Body of pancreas (tissue), 4 donors: ENCODE data around the gene CD300E. TPM values are rescaled to one million over a fixed set of nuclear protein-coding genes. Genes with fewer than 3 reads are reported as not detected.
"Not testable (repeated sequence)": the region's sequence is repeated elsewhere in the genome, so short reads cannot be mapped to it uniquely, and the experiment has no call there.

Experiments
- ATAC-seq: fragments of 150-250 bp; one replicate; pipeline ENCODE4 v1.9.1; 2016
- DNase-seq, 4 donors: peaks; one replicate each; pipeline ENCODE4 v3.0.0-alpha.2; 2019
- H3K27ac ChIP-seq, 4 donors: fragments of 200-600 bp; sonication (generic); 1 replicate in 3 of 4; 2 replicates in 1 of 4; pipeline versions ENCODE4 v1.5.1 to v1.6.1; 2016 to 2019; ENCODE audit warnings: mild to moderate bottlenecking in 1 of 4, mixed read lengths in 1 of 4, moderate library complexity in 1 of 4
- H3K27me3 ChIP-seq, 2 donors: fragments of 200-600 bp; sonication (generic); one replicate each; pipeline ENCODE4 v1.6.0; 2016; ENCODE audit warnings: mild to moderate bottlenecking in 1 of 2
- H3K36me3 ChIP-seq, 2 donors: fragments of 200-600 bp; sonication (generic); replicated peaks in 1 of 2; 2 replicates each; pipeline ENCODE4 v1.5.1; 2016; ENCODE audit warnings: low read depth in 2 of 2; ENCODE audit not compliant: insufficient read depth in 1 of 2
- H3K4me1 ChIP-seq: fragments of 200-600 bp; sonication (generic); one replicate; pipeline ENCODE4 v1.6.0; 2016
- H3K4me3 ChIP-seq, 2 donors: fragments of 200-600 bp; sonication (generic); 1 replicate in 1 of 2; 2 replicates in 1 of 2; pipeline ENCODE4 v1.5.1; 2016 to 2019
- H3K9me3 ChIP-seq, 3 donors: fragments of 200-600 bp; sonication (generic); 1 replicate in 2 of 3; 2 replicates in 1 of 3; pipeline ENCODE4 v1.5.1; 2016
- POLR2A ChIP-seq, 3 donors: fragments of 450-650 bp; IDR thresholded peaks; one replicate each; pipeline ENCODE4 v1.6.1; 2016; ENCODE audit warnings: antibody characterized with exemption in 3 of 3, mild to moderate bottlenecking in 2 of 3
- WGBS, 2 donors: methylation state at CpG; one replicate each; pipeline ENCODE4 v1.1.5; 2017; 5-methylcytosine and 5-hydroxymethylcytosine counted together
- intact Hi-C: fragments of 100-400 bp; cut with DNase I; formaldehyde crosslinking; loops from one replicate; pipeline ENCODE4 v1.15.1; 2023
- total RNA-seq, 2 donors: library from RNA; depleted of rRNA; stranded (reverse); fragments of >200 nt; gene quantifications; one replicate each; pipeline ENCODE4 v1.1.0, GENCODE V29; 2016
- TF ChIP-seq, protein P1 (sequence below), 7 experiments: fragments of 450-650 bp in 4 of 7; fragments of 200-600 bp in 3 of 7; sonication (generic) in 3 of 7; IDR thresholded peaks; one replicate each; pipeline ENCODE4 v1.5.1; 2016 to 2019; ENCODE audit warnings: antibody characterized with exemption in 7 of 7

CD300E gene
- total RNA-seq, 2 donors from 2014 or later: not detected

DNA sequence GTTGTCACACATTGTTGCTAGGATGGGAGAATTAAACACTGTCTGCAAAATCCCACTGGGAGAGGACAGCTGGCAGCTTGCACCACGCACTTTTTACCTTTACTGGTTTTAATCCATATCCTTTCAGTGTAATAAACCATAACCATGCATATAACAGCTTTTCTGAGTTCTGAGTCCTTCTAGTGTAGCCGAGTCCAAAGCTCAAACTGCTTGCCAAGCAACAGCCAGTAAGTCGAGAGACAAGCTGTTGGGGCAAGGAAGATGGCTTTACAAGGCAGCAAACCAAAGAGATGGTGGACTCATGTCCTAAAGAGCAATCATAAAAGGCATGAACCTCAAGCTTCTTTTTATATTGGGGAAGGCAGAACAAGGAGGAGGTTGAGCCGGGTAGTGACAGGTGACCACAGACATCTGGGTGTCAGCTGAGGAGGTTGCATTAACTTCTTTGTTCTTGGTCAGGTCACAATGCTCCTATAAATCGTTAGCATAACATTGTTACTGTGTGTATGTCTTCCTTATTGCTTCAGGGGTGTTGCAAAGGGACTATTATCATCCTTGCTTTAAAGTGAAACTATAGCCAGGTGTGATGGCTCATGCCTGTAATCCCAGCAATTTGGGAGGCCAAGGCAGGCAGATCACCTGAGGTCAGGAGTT, 48.9 kb downstream of the CD300E start:
- H3K27ac ChIP-seq: no peak overlapping the region
- TF ChIP-seq, protein P1, sequence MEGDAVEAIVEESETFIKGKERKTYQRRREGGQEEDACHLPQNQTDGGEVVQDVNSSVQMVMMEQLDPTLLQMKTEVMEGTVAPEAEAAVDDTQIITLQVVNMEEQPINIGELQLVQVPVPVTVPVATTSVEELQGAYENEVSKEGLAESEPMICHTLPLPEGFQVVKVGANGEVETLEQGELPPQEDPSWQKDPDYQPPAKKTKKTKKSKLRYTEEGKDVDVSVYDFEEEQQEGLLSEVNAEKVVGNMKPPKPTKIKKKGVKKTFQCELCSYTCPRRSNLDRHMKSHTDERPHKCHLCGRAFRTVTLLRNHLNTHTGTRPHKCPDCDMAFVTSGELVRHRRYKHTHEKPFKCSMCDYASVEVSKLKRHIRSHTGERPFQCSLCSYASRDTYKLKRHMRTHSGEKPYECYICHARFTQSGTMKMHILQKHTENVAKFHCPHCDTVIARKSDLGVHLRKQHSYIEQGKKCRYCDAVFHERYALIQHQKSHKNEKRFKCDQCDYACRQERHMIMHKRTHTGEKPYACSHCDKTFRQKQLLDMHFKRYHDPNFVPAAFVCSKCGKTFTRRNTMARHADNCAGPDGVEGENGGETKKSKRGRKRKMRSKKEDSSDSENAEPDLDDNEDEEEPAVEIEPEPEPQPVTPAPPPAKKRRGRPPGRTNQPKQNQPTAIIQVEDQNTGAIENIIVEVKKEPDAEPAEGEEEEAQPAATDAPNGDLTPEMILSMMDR (IDR thresholded peaks at IDR 0.05): no peak
- TF ChIP-seq POLR2A (IDR thresholded peaks at IDR 0.05): no peak
- no peaks in the 10 kb centered on the region for H3K9me3 ChIP-seq
- intact Hi-C loops: no loop called here
- no peaks in the 10 kb centered on the region for H3K4me1 ChIP-seq
- no peak for ATAC-seq
- no peak overlapping the region for H3K4me3 ChIP-seq
- no peaks in the 10 kb centered on the region for H3K36me3 ChIP-seq
- H3K27me3 ChIP-seq: no peaks in the 10 kb centered on the region
- DNase-seq: no peak
- WGBS, 2 donors: 42 to 58% methylated on average over 5 of the region's 5 CpGs

DNA sequence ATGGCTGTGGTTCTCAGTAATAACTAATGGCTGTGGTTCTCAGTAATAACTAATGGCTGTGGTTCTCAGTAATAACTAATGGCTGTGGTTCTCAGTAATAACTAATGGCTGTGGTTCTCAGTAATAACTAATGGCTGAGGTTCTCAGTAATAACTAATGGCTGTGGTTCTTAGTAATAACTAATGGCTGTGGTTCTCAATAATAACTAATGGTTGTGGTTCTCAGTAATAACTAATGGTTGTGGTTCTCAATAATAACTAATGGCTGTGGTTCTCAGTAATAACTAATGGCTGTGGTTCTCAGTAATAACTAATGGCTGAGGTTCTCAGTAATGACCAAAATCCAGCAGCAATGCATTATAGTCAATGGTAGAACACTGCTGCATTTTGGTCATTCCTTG, 49.9 kb downstream of the CD300E start:
- H3K27me3 ChIP-seq, H3K4me1 ChIP-seq, DNase-seq, H3K4me3 ChIP-seq, H3K9me3 ChIP-seq, H3K27ac ChIP-seq, ATAC-seq, H3K36me3 ChIP-seq, intact Hi-C loops: not testable (repeated sequence)

DNA sequence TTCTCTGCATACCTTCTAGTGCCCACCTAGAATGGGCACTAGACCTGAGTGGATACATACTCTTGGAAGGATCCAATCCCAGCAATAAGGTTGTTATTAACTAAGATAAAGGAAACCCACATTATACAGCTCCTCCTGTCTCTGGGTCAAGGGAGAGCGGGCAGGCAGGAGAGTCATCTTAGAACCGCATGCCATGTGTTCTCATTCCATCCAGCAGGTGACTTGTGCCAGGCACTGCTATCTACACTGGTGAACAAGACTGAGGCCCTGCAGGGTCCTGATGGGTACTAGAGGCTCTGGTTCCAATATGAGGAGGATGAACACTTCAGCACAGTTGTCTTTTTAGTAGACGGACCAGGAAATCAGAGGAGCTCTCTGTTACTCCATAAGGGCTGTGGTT, 50.4 kb downstream of the CD300E start:
- no peaks in the 10 kb centered on the region for H3K9me3 ChIP-seq
- no peak overlapping the region for H3K27ac ChIP-seq
- no peak for ATAC-seq
- intact Hi-C loops: no loop called here
- H3K27me3 ChIP-seq: no peaks in the 10 kb centered on the region
- 70 to 89% methylated on average over 2 to 3 of the region's 3 CpGs for WGBS, 2 donors
- no peaks in the 10 kb centered on the region for H3K36me3 ChIP-seq
- no peak overlapping the region for H3K4me3 ChIP-seq
- no peak for DNase-seq
- H3K4me1 ChIP-seq: no peaks in the 10 kb centered on the region
- TF ChIP-seq, protein P1 (IDR thresholded peaks at IDR 0.05): no peak

DNA sequence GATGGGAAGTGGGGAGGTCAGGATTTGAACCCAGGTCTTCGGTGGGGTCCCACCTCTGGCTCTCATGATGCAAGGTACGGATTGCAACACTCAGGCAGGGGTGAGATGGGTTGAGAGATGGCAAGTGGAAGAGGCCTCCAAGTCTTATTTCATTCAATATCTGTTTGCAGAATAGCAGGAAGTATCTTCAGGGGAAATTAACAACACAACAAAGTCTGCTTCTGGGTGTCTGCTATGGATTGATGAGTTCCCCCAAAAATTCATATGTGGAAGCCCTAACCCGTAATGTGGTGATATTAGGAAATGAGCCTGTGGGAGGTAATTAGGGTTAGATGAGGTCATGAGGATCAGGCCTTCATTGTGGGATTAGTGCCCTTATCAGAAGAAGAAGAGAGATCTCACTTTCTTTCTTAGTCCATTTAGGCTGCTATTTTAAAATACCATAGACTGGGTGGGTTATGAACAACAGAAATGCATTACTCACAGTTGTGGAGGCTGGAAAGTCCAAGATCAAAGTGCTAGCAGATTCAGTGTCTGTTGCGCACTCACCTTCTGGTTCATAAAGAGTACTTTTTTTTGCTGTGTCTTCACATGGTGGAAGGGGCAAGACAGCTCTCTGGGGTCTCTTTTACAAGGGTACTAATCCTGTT, 51.8 kb downstream of the CD300E start:
- Histone ChIP-seq H3K27ac (no peak overlapping the region), H3K4me1 (no peaks in the 10 kb centered on the region), H3K4me3 (no peak overlapping the region), H3K36me3 (no peaks in the 10 kb centered on the region), H3K27me3 (no peaks in the 10 kb centered on the region), H3K9me3 (no peaks in the 10 kb centered on the region)
- no peak for ATAC-seq
- no peak for DNase-seq
- TF ChIP-seq, protein P1 (IDR thresholded peaks at IDR 0.05): no peak
- 59 to 74% methylated on average over 4 of the region's 4 CpGs for WGBS, 2 donors
- intact Hi-C loops: no loop called here

DNA sequence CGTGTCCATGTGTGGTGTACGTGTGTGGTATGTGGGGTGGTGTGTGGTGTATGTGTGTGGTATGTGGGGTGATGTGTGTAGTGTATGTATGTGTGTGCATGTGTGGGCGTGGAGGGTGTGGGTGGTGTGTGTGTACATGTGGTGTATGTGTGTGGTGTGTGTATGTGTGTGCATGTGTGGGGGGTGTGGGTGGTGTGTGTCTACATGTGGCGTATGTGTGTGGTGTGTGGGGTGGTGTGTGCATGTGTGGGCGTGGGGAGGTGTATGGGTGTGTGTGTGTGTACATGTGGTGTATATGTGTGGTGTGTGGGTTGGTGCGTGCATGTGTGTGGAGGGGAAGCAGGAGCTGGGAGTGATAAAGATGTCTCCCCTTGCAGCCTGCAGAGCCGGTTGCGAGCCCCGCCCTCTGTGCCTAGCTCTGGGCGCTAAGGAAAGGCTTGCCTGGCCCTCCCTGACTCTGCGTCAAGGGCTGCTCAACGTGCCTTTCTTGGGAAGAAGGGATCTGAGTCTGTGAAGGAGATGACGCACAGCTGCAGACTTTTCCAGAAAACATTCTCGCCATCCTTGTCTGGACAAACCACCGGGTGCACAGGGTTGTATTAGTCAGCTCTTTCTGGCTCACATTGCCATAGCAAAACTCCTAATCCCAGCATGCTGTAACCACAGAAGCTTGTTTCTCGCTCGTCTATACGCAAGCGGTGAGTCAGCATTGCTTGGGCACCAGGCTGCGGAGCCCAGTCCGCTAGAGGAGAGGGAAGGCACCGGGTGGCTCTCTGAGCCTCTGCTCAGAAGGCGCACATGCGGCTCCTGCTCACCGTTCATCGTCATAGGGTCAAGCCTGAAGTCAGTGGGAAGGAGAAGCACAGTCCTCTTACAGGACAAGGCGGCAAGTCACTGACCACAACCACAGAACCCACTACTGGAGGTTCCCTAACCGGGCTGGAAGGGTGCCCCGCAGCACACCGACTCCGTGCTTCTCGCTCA, 54.2 kb downstream of the CD300E start:
- no peaks in the 10 kb centered on the region for H3K4me1 ChIP-seq
- no peak overlapping the region for H3K4me3 ChIP-seq
- 42 to 59% methylated on average over 27 to 32 of the region's 32 CpGs for WGBS, 2 donors
- intact Hi-C loops: no loop called here
- no peaks in the 10 kb centered on the region for H3K27me3 ChIP-seq
- no peaks in the 10 kb centered on the region for H3K36me3 ChIP-seq
- ATAC-seq (peak; percentile 63), DNase-seq (peak; percentile 13 to 73 (median 20))
- TF ChIP-seq, protein P1 (IDR thresholded peaks at IDR 0.05): no peak
- no peak overlapping the region for H3K27ac ChIP-seq
- H3K9me3 ChIP-seq: no peaks in the 10 kb centered on the region
